Vagina (tissue), 2 donors: ENCODE results near the gene CDKL1. TPM values are rescaled to one million over a fixed set of nuclear protein-coding genes. Genes with fewer than 3 reads are reported as not detected.

ENCODE experiments used
- DNase-seq, 2 donors: peaks; one replicate each; pipeline ENCODE4 v3.0.0-alpha.2; 2017; ENCODE audit errors: extremely low spot score in 2 of 2
- H3K27ac ChIP-seq: fragments of 200-600 bp; sonication (generic); one replicate; pipeline ENCODE4 v1.5.1; 2019
- H3K27me3 ChIP-seq: fragments of 200-600 bp; sonication (generic); one replicate; pipeline ENCODE4 v1.5.1; 2019
- H3K36me3 ChIP-seq, 2 donors: fragments of 200-600 bp; sonication (generic); one replicate each; pipeline ENCODE4 v1.5.1; 2017 to 2019
- H3K4me1 ChIP-seq: fragments of 200-600 bp; sonication (generic); one replicate; pipeline ENCODE4 v1.5.1; 2019
- H3K4me3 ChIP-seq, 2 donors: fragments of 200-600 bp; sonication (generic); 1 replicate in 1 of 2; 2 replicates in 1 of 2; pipeline ENCODE4 v1.5.1; 2016 to 2019
- H3K9me3 ChIP-seq: fragments of 200-600 bp; sonication (generic); one replicate; pipeline ENCODE4 v1.5.1; 2019
- POLR2A ChIP-seq, 2 donors: fragments of 450-650 bp; IDR thresholded peaks; one replicate each; pipeline ENCODE4 v1.6.1; 2017; ENCODE audit warnings: antibody characterized with exemption in 2 of 2, mild to moderate bottlenecking in 2 of 2, moderate library complexity in 2 of 2
- POLR2AphosphoS5 ChIP-seq, 2 donors: sonication (generic); formaldehyde crosslinking; IDR thresholded peaks; one replicate each; pipeline ENCODE4 v1.9.0; 2017; ENCODE audit warnings: antibody characterized with exemption in 2 of 2, mild to moderate bottlenecking in 2 of 2, low read depth in 1 of 2; ENCODE audit not compliant: insufficient read depth in 1 of 2
- intact Hi-C: fragments of 100-400 bp; cut with DNase I; formaldehyde crosslinking; loops from one replicate; pipeline ENCODE4 v1.15.1; 2023
- total RNA-seq: library from RNA; depleted of rRNA; stranded (reverse); fragments of >200 nt; gene quantifications from one replicate; pipeline ENCODE4 v1.2.3, GENCODE V29; 2016
- TF ChIP-seq, protein P1 (sequence below), 3 experiments: fragments of 450-650 bp in 2 of 3; fragments of 200-600 bp in 1 of 3; sonication (generic) in 1 of 3; IDR thresholded peaks; one replicate each; pipeline ENCODE4 v1.5.1; 2017 to 2019; ENCODE audit warnings: antibody characterized with exemption in 3 of 3, mild to moderate bottlenecking in 2 of 3, moderate library complexity in 2 of 3

The CDKL1 gene
- total RNA-seq, 1 donor from 2014 or later = 30.7 TPM

DNA sequence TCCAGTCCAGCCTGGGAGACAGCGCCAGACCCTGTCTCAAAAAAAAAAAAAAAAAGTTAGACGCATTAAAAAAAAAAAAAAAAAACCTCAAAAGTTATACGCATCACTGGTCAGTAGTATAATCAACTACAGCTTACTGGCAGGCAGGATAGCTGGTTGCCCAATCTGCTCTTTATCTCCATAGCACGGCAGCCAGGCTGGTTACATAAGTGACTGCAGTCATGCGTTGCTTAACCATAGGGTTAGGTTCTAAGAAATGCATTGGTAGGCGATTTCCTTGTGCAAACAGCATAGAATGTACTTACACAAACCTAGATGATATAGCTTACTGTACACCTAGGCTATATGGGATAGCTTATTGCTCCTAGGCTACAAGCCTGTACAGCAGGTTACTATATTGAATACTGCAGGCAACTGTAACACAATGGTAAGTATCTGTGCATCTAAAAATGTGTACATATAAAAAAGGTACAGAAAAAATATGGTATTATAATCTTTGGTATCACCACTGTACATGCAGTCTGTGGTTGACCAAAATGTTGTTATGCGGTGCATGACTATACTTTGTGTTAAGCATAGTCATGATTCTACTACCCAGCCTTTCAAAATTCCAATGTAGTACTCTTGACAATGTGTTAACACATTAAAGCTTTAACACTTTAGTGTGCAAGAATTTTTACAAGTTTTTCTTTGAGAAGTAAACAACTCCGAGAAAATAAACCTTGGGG is 92.8 kb downstream of the CDKL1 start:
- H3K27ac ChIP-seq = no peak overlapping the region
- no peaks in the 10 kb centered on the region for H3K27me3 ChIP-seq
- no peaks in the 10 kb centered on the region for H3K9me3 ChIP-seq
- no peaks in the 10 kb centered on the region for H3K36me3 ChIP-seq
- intact Hi-C loops = no loop called here
- no peak overlapping the region for H3K4me3 ChIP-seq
- DNase-seq = no peak
- H3K4me1 ChIP-seq = no peaks in the 10 kb centered on the region
- TF ChIP-seq, protein P1, sequence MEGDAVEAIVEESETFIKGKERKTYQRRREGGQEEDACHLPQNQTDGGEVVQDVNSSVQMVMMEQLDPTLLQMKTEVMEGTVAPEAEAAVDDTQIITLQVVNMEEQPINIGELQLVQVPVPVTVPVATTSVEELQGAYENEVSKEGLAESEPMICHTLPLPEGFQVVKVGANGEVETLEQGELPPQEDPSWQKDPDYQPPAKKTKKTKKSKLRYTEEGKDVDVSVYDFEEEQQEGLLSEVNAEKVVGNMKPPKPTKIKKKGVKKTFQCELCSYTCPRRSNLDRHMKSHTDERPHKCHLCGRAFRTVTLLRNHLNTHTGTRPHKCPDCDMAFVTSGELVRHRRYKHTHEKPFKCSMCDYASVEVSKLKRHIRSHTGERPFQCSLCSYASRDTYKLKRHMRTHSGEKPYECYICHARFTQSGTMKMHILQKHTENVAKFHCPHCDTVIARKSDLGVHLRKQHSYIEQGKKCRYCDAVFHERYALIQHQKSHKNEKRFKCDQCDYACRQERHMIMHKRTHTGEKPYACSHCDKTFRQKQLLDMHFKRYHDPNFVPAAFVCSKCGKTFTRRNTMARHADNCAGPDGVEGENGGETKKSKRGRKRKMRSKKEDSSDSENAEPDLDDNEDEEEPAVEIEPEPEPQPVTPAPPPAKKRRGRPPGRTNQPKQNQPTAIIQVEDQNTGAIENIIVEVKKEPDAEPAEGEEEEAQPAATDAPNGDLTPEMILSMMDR (IDR thresholded peaks at IDR 0.05) = no peak
- TF ChIP-seq POLR2A (IDR thresholded peaks at IDR 0.05) (no peak), POLR2AphosphoS5 (IDR thresholded peaks at IDR 0.05; ENCODE audit: insufficient read depth in 1 of 2, low read depth in 1 of 2) (no peak)

DNA sequence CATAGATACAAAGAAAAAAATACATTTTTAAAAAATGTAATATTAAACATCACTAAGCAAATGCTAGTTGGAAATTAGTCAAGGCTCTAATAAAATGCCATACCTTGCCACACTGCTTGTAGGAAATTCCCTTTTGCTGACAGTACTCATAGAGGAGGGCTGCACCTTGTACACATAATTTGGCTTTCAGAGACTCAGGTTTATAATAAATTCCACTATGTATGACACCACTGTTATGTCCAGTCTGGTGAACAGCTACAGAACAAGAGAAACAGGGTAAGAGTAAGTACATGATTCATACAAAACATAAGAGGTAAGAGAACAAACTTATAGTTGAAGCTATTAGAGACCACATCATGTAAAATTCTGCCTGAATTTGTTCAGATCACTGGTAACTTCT is 94.8 kb downstream of the CDKL1 start:
- no peak for DNase-seq
- H3K4me3 ChIP-seq = no peak overlapping the region
- H3K27ac ChIP-seq = no peak overlapping the region
- no peaks in the 10 kb centered on the region for H3K27me3 ChIP-seq
- no peaks in the 10 kb centered on the region for H3K36me3 ChIP-seq
- no peak for TF ChIP-seq POLR2A (IDR thresholded peaks at IDR 0.05)
- TF ChIP-seq, protein P1 (IDR thresholded peaks at IDR 0.05) = no peak
- no peak for TF ChIP-seq POLR2AphosphoS5 (IDR thresholded peaks at IDR 0.05; ENCODE audit: insufficient read depth in 1 of 2, low read depth in 1 of 2)
- intact Hi-C loops = no loop called here
- no peaks in the 10 kb centered on the region for H3K9me3 ChIP-seq
- no peaks in the 10 kb centered on the region for H3K4me1 ChIP-seq

DNA sequence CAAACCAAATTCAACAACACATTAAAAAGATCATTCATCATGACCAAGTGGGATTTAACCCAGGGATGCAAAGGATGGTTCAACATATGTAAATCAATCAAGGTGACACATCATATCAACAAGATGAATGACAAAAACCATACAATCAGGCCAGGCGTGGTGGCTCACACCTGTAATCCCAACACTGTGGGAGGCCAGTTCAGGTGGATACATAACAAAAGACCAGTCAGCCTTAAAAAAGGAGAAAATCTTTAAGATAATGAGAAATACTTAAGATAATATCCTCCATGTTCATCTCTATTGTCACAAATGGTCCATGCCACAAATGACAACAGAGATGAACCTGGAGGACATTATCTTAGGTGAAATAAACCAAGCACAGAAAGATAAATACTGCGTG is 97.1 kb downstream of the CDKL1 start:
- H3K27me3 ChIP-seq = no peaks in the 10 kb centered on the region
- no peak overlapping the region for H3K27ac ChIP-seq
- no peak for DNase-seq
- H3K9me3 ChIP-seq = no peaks in the 10 kb centered on the region
- H3K4me1 ChIP-seq = no peaks in the 10 kb centered on the region
- no peak overlapping the region for H3K4me3 ChIP-seq
- TF ChIP-seq, protein P1 (IDR thresholded peaks at IDR 0.05) = no peak
- TF ChIP-seq POLR2AphosphoS5 (IDR thresholded peaks at IDR 0.05; ENCODE audit: insufficient read depth in 1 of 2, low read depth in 1 of 2) (no peak), POLR2A (IDR thresholded peaks at IDR 0.05) (no peak)
- intact Hi-C loops = no loop called here
- no peaks in the 10 kb centered on the region for H3K36me3 ChIP-seq

DNA sequence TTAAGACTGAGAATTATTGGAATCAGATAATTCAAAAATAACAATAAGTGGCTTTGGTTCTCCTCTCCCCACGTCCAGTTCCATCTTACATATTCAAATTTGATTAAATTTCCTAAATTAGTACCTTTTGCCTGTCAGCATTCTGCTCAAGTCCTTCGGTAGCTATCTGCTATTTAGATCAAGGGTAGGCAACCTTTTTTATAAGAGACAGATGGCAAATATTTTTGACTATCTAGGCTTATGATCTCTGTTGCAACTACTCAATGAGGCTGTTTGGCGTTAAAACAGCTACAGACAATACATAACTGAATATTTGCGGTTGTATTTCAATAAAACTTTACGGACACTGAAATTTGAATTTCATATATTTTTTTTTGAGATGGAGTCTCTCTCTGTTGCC is 106.4 kb downstream of the CDKL1 start:
- no peak overlapping the region for H3K27ac ChIP-seq
- TF ChIP-seq POLR2A (IDR thresholded peaks at IDR 0.05) (no peak), POLR2AphosphoS5 (IDR thresholded peaks at IDR 0.05; ENCODE audit: insufficient read depth in 1 of 2, low read depth in 1 of 2) (no peak)
- TF ChIP-seq, protein P1 (IDR thresholded peaks at IDR 0.05) = no peak
- intact Hi-C loops = no loop called here
- no peaks in the 10 kb centered on the region for H3K9me3 ChIP-seq
- no peaks in the 10 kb centered on the region for H3K4me1 ChIP-seq
- peaks cover 0 to 5% of the 10 kb centered on the region in 2 donors for H3K36me3 ChIP-seq
- no peaks in the 10 kb centered on the region for H3K27me3 ChIP-seq
- no peak for DNase-seq
- no peak overlapping the region for H3K4me3 ChIP-seq

DNA sequence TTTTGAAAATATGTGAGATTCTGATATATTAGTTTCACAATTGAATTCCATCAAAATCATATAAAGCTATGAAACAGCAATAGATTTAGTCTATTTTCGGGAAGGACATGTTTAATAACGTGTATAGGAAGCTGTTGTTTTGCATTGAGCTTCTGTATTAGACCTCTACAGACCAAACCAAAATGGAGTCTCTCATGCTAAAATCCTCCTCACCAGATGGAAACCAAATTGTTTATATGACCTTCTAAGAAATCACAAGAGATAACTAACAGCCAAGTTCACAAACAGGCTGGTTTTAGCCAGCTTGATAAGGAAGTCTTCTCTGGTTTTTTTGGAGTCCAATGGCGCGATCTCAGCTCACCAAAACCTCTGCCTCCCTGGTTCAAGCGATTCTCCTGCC is 108.5 kb downstream of the CDKL1 start:
- Histone ChIP-seq H3K4me3 (no peak overlapping the region), H3K27me3 (no peaks in the 10 kb centered on the region), H3K4me1 (no peaks in the 10 kb centered on the region), H3K36me3 (no peaks in the 10 kb centered on the region), H3K27ac (no peak overlapping the region), H3K9me3 (no peaks in the 10 kb centered on the region)
- TF ChIP-seq, protein P1 (IDR thresholded peaks at IDR 0.05) = no peak
- TF ChIP-seq POLR2AphosphoS5 (IDR thresholded peaks at IDR 0.05; ENCODE audit: insufficient read depth in 1 of 2, low read depth in 1 of 2) (no peak), POLR2A (IDR thresholded peaks at IDR 0.05) (no peak)
- intact Hi-C loops = no loop called here
- no peak for DNase-seq
